HepG2 (cell line): ENCODE measurements around the gene MAP3K8. TPM values are rescaled to one million over a fixed set of nuclear protein-coding genes. Genes with fewer than 3 reads are reported as not detected.

Experiments
- AHDC1 ChIP-seq: sonication (generic); formaldehyde crosslinking; IDR thresholded peaks from 2 replicates; pipeline ENCODE4 v1.5.1; 2020; ENCODE audit warnings: mild to moderate bottlenecking, missing genetic modification reagents, borderline replicate concordance
- GMEB2 ChIP-seq: IDR thresholded peaks from 2 replicates; pipeline ENCODE4 v1.6.1; 2016; ENCODE audit warnings: missing biosample characterization, missing genetic modification reagents, low read depth
- KAT8 ChIP-seq: IDR thresholded peaks from 2 replicates; pipeline ENCODE4 v1.6.1; 2016; ENCODE audit warnings: missing genetic modification reagents, missing compliant biosample characterization
- ONECUT2 ChIP-seq: sonication (generic); formaldehyde crosslinking; IDR thresholded peaks from 2 replicates; pipeline ENCODE4 v1.4.0; 2020; ENCODE audit warnings: missing genetic modification reagents
- SRSF1 ChIP-seq: fragments of 200-400 bp; formaldehyde crosslinking; optimal IDR thresholded peaks from 2 replicates; pipeline ENCODE3; 2017; ENCODE audit warnings: mild to moderate bottlenecking, low read depth, low read length, moderate library complexity
- TCF12 ChIP-seq, 2 experiments: fragments of 450-650 bp in 1 of 2; sonication (generic) in 1 of 2; formaldehyde crosslinking in 1 of 2; IDR thresholded peaks; 2 replicates each; pipeline versions ENCODE4 v1.6.1 to v1.8.0; 2017 to 2022; ENCODE audit warnings: antibody characterized with exemption in 1 of 2, mild to moderate bottlenecking in 1 of 2, missing genetic modification reagents in 1 of 2, moderate library complexity in 1 of 2
- TFAP4 ChIP-seq: sonication (generic); IDR thresholded peaks from 2 replicates; pipeline ENCODE4 v1.6.1; 2016; ENCODE audit warnings: low read depth, borderline replicate concordance
- USF2 ChIP-seq, 2 experiments: sonication (generic) in 1 of 2; formaldehyde crosslinking in 1 of 2; IDR thresholded peaks; 2 replicates each; pipeline versions ENCODE4 v1.5.1 to v1.6.1; 2011 to 2020; ENCODE audit warnings: borderline replicate concordance in 1 of 2, low read depth in 1 of 2, low read length in 1 of 2, mild to moderate bottlenecking in 1 of 2, missing genetic modification reagents in 1 of 2, moderate library complexity in 1 of 2
- ZNF674 ChIP-seq: sonication (generic); formaldehyde crosslinking; IDR thresholded peaks from 2 replicates; pipeline ENCODE4 v1.5.0; 2020; ENCODE audit warnings: low read depth, mild to moderate bottlenecking, missing genetic modification reagents
- polyA plus RNA-seq, 8 experiments: library from polyadenylated mRNA; depleted of rRNA in 3 of 8; stranded (reverse) in 7 of 8; unstranded in 1 of 8; fragments of >200 nt; fragmentation: Illumina TruSeq in 4 of 8; extraction: Trizol in 4 of 8; gene quantifications; 2 replicates each; pipeline versions ENCODE4 v1.2.1 to v1.2.3, GENCODE V29; 2011 to 2016; ENCODE audit warnings: low read depth in 4 of 8, missing spikeins in 1 of 8, mixed read lengths in 1 of 8; ENCODE audit not compliant: insufficient read depth in 1 of 8
- total RNA-seq, 5 experiments: library from RNA; depleted of rRNA; stranded (reverse); fragments of >200 nt; fragmentation: Illumina TruSeq; extraction: Trizol; gene quantifications; 2 replicates each; pipeline ENCODE4 v1.2.3, GENCODE V29; 2016; ENCODE audit warnings: low read depth in 1 of 5

Gene MAP3K8
- total and polyA plus RNA-seq, 2 of the 13 experiments (the other 11 are each of a cell fraction or from before 2014, with no cell fraction given): 19.3 to 37.9 TPM

- TF ChIP-seq USF2 (IDR thresholded peaks at IDR 0.05; ENCODE audit: low read depth, low read length): no peak
- no peak for TF ChIP-seq USF2 (CRISPR knock-in tag; IDR thresholded peaks at IDR 0.05; ENCODE audit: borderline replicate concordance)
- no peak for TF ChIP-seq TCF12 (IDR thresholded peaks at IDR 0.05)
- 0 out of 2 replicates have a peak, but pooled peaks have one; percentile 51 for TF ChIP-seq TCF12 (CRISPR knock-in tag; IDR thresholded peaks at IDR 0.05)
- TF ChIP-seq KAT8: peak; percentile 19; the same call in 1 of the 2 replicates
- no peak for TF ChIP-seq AHDC1 (CRISPR knock-in tag)
- no peak for TF ChIP-seq ZNF674 (CRISPR knock-in tag)
- peak; percentile 69; the same call in 1 of the 2 replicates for TF ChIP-seq TFAP4
- no peak for TF ChIP-seq GMEB2 (CRISPR knock-in tag)
- TF ChIP-seq ONECUT2: no peak
- TF ChIP-seq SRSF1: no peak
Observed at GRCh38 chr10:30422981-30423654, 10.9 kb upstream of the MAP3K8 start (continued).
